IMR-90 (cell line): Measurements from ENCODE around the gene TMEM45A.

ENCODE experiments used
- CEBPB ChIP-seq: IDR thresholded peaks from 2 replicates; pipeline ENCODE4 v1.6.1; 2012; ENCODE audit warnings: low read depth, low read length, improper control_type of control experiment
- CHD1 ChIP-seq: IDR thresholded peaks from 2 replicates; pipeline ENCODE4 v1.6.1; 2012; ENCODE audit warnings: low read depth, low read length, improper control_type of control experiment
- CTCF ChIP-seq: conservative IDR thresholded peaks from 2 replicates; pipeline ENCODE4 v1.5.1; 2012; ENCODE audit warnings: mild to moderate bottlenecking, low read depth, low read length, improper control_type of control experiment
- ELK1 ChIP-seq: fragments of 150-350 bp; IDR thresholded peaks from 2 replicates; pipeline ENCODE4 v1.6.1; 2016; ENCODE audit warnings: low read depth, mild to moderate bottlenecking, low read length, moderate library complexity, borderline replicate concordance
- FOS ChIP-seq: fragments of 150-350 bp; IDR thresholded peaks from 2 replicates; pipeline ENCODE4 v1.6.1; 2016; ENCODE audit warnings: low read depth, low read length
- MAFK ChIP-seq: IDR thresholded peaks from 2 replicates; pipeline ENCODE4 v1.6.1; 2012; ENCODE audit warnings: low read depth, low read length, improper control_type of control experiment
- MAZ ChIP-seq: IDR thresholded peaks from 2 replicates; pipeline ENCODE4 v1.6.1; 2012; ENCODE audit warnings: low read depth, mild to moderate bottlenecking, low read length, improper control_type of control experiment, moderate library complexity, borderline replicate concordance
- MXI1 ChIP-seq: IDR thresholded peaks from 2 replicates; pipeline ENCODE4 v1.6.1; 2012; ENCODE audit warnings: low read depth, mild to moderate bottlenecking, low read length, moderate library complexity, borderline replicate concordance
- RCOR1 ChIP-seq: IDR thresholded peaks from 2 replicates; pipeline ENCODE4 v1.6.1; 2012; ENCODE audit warnings: mild to moderate bottlenecking, low read length, improper control_type of control experiment; ENCODE audit not compliant: insufficient replicate concordance
- RFX5 ChIP-seq: IDR thresholded peaks from 2 replicates; pipeline ENCODE4 v1.8.0; 2012; ENCODE audit warnings: low read depth, mild to moderate bottlenecking, low read length, moderate library complexity

DNA sequence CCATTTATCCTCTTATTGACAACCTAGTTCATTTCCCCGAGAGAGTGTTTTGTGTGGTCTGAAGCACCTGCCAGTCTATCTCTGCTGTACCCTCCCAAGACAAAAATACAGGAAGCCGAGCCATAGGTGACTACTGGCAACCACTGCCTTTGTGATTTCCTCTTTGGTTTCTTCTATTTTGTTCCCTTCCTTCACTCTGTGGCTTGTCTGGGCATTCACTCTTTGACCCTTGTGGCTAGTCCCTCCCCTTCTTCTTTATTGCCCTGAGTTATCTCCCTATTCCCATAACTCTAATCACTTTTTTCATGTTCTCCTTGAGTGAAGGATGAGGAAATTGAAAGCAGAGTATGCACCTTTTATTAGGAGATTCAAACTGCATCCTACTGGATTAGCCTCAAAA lies 116.9 kb downstream of the TMEM45A start, which contains the start of gene ADGRG7:
- no peak for TF ChIP-seq CTCF
- no peak for TF ChIP-seq CHD1
- no peak for TF ChIP-seq MXI1
- no peak for TF ChIP-seq FOS
- no peak for TF ChIP-seq CEBPB
- TF ChIP-seq MAFK, result no peak
- no peak for TF ChIP-seq ELK1
- no peak for TF ChIP-seq MAZ
- no peak for TF ChIP-seq RFX5
- TF ChIP-seq RCOR1, result no peak
